Activated T-cell treated with anti-CD3 and anti-CD28 coated beads, Interleukin-2, amount 50 U/mL, for 72 hours (primary cell): ENCODE data around the gene LCORL. TPM values are rescaled to one million over a fixed set of nuclear protein-coding genes. Genes with fewer than 3 reads are reported as not detected.
"Not testable (repeated sequence)": the region's sequence is repeated elsewhere in the genome, so short reads cannot be mapped to it uniquely, and the experiment has no call there.

Experiments
- ATAC-seq, 2 donors: fragments of 150-1000 bp; cut with Tn5 transposase; replicated peaks in 1 of 2; 2 replicates each; pipeline ENCODE4 v1.10.0; 2021; ENCODE audit warnings: moderate library complexity in 2 of 2, mild to moderate bottlenecking in 1 of 2
- DNase-seq, 2 donors: peaks; one replicate each; pipeline ENCODE4 v3.0.0; 2021 to 2022; ENCODE audit warnings: mixed read lengths in 1 of 2
- H3K27ac Mint-ChIP-seq: one replicate; pipeline ENCODE4 v1.8.0; 2022; ENCODE audit warnings: mild to moderate bottlenecking, moderate library complexity, mixed read lengths
- H3K27me3 Mint-ChIP-seq: one replicate; pipeline ENCODE4 v1.8.0; 2022; ENCODE audit warnings: low read depth, mixed read lengths
- H3K36me3 Mint-ChIP-seq, 2 donors: one replicate each; pipeline ENCODE4 v1.8.0; 2022; ENCODE audit warnings: mixed read lengths in 2 of 2, mild to moderate bottlenecking in 1 of 2; ENCODE audit not compliant: insufficient read depth in 2 of 2
- H3K4me1 Mint-ChIP-seq: one replicate; pipeline ENCODE4 v1.8.0; 2022; ENCODE audit warnings: low read depth, mixed read lengths
- H3K4me3 Mint-ChIP-seq, 2 donors: one replicate each; pipeline ENCODE4 v1.8.0; 2022; ENCODE audit warnings: mild to moderate bottlenecking in 2 of 2, mixed read lengths in 2 of 2, moderate library complexity in 2 of 2
- H3K9me3 Mint-ChIP-seq, 2 donors: one replicate each; pipeline ENCODE4 v1.8.0; 2022; ENCODE audit warnings: mixed read lengths in 2 of 2
- total RNA-seq, 2 donors: library from RNA; stranded (reverse); gene quantifications; one replicate each; pipeline ENCODE4 v1.2.3, GENCODE V29; 2022

Gene LCORL
- total RNA-seq, 2 donors from 2014 or later: 8.4 to 9.1 TPM

DNA sequence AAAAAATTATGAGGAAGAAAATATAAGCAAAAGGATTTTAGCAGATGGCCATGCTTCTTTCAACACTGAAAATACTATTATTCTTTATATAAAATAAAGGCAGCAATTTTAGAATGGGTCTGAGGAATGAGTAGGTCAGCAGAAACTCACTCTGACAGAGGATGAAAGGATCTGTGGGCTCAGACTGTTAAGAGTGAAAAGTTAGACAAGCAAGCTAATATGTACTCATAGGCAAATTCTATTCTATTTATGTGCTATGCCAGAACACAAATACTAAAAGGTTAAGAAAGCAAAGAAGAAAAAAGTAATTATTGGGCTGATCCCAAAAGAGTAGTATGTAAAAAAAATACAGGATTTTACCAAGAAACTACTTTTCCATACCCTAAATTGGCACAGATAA, 13.9 kb downstream of the LCORL start:
- no peak for DNase-seq
- peaks cover 6 to 7% of the 10 kb centered on the region in 2 donors for H3K9me3 Mint-ChIP-seq
- peaks cover 31% of the 10 kb centered on the region for H3K4me1 Mint-ChIP-seq
- H3K4me3 Mint-ChIP-seq: no peak overlapping the region
- peaks cover 14 to 19% of the 10 kb centered on the region in 2 donors for H3K36me3 Mint-ChIP-seq
- no peaks in the 10 kb centered on the region for H3K27me3 Mint-ChIP-seq
- no peak for ATAC-seq
- no peak overlapping the region for H3K27ac Mint-ChIP-seq

DNA sequence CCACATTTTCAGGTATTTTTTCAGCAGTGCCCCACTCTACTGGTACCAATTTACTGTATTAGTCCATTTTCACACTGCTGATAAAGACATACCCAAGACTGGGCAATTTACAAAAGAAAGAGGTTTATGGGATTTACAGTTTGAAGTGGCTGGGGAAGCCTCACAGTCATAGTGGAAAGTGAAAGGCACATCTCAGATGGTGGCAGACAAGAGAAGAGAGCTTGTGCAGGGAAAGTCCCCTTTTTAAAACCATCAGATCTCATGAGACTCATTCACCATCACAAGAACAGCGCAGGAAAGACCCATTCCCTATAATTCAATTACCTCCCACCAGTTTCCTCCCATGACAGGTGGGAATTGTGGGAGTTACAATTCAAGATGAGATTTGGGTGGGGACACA, 15.1 kb downstream of the LCORL start:
- ATAC-seq (peak; percentile 42 to 75), DNase-seq (peak; percentile 12)
- peaks cover 25% of the 10 kb centered on the region for H3K4me1 Mint-ChIP-seq
- not testable (repeated sequence) for H3K4me3 Mint-ChIP-seq, H3K27ac Mint-ChIP-seq, H3K27me3 Mint-ChIP-seq, H3K9me3 Mint-ChIP-seq
- peaks cover 14 to 19% of the 10 kb centered on the region in 2 donors for H3K36me3 Mint-ChIP-seq

DNA sequence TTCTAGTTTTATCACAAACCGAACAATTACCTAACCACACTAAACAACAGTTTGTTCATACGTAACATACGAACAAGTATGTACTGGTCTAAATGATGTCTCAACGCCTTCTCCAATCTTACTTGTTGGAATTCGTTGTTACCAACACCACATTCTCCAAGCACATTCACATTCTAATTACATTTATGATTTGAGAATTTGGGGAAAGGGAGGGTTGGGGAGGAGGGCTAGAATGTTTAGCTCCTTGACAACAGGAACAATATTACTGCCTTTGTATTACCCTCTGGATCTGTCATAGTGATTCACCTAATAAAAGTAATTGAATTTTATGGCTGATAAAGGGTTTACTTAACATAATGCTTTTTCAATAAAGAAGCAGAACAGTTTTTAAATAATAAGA, 24.4 kb downstream of the LCORL start:
- ATAC-seq (no peak), DNase-seq (no peak)
- Mint-ChIP-seq H3K27ac (no peak overlapping the region), H3K4me1 (peaks cover 4% of the 10 kb centered on the region), H3K36me3 (peaks cover 0 to 2% of the 10 kb centered on the region in 2 donors), H3K27me3 (no peaks in the 10 kb centered on the region), H3K4me3 (no peak overlapping the region), H3K9me3 (no peaks in the 10 kb centered on the region)

DNA sequence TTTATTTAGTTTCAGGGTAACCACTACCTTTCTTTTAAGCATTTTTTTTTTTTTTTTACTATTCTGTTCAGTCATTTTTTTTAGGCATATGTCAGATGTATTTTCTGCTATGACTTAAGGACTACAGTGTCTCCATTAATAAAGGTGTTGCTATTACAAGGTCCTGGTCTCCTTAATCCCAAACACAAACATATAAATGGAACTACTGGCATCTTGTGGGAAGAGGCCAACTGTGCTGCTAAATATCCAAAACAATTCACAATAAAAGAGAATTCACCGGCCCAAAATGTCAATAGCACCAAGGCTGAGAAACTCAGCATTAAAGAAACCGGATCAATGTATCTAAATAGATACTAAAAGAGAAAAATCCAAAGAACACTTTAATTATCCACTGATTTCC, 26.4 kb downstream of the LCORL start:
- H3K27ac Mint-ChIP-seq: no peak overlapping the region
- peaks cover 2 to 3% of the 10 kb centered on the region in 2 donors for H3K9me3 Mint-ChIP-seq
- no peaks in the 10 kb centered on the region for H3K27me3 Mint-ChIP-seq
- ATAC-seq (no peak), DNase-seq (no peak)
- peaks cover 4% of the 10 kb centered on the region for H3K4me1 Mint-ChIP-seq
- no peak overlapping the region for H3K4me3 Mint-ChIP-seq
- peaks cover 2 to 5% of the 10 kb centered on the region in 2 donors for H3K36me3 Mint-ChIP-seq

DNA sequence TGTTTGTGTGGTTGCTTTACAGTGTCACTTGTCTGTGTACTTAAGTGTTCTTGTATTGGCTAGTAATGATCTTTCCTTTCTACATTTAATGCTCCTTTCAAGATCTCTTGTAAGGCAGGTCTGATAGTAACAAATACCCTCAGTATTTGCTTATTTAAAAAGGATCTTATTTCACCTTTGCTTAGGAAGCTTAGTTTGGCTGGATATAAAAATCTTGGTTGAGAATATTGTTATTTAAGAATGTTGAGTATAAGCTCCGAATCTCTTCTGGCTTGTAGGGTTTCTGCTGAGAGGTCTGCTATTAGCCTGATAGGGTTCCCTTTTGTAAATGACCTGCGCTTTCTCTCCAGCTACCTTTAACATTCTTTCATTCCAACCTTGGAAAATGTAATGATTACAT, 35.7 kb downstream of the LCORL start:
- no peak for DNase-seq
- Mint-ChIP-seq H3K4me3 (no peak overlapping the region), H3K36me3 (peaks cover 9 to 19% of the 10 kb centered on the region in 2 donors), H3K9me3 (peaks cover 13 to 20% of the 10 kb centered on the region in 2 donors), H3K27ac (no peak overlapping the region), H3K4me1 (no peaks in the 10 kb centered on the region), H3K27me3 (no peaks in the 10 kb centered on the region)
- ATAC-seq: no peak

DNA sequence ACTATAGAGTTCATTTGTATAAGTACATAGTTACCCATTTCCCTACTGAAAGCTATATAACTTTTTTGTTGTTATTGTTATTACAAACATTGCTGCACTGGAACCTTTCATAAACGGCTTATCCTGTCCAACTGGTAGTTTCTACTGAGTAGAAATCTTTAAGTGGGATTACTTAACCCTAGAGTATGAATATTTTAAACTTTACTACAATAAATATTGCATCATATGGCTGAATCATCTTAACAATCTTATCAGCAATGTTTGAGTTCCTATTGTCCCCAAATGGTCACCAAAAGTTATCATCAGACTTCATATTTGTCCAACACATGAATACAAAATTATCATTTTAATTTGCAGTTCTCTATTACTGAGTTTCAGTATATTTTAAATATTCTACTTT, 40.5 kb downstream of the LCORL start:
- Mint-ChIP-seq H3K9me3 (peaks cover 12 to 15% of the 10 kb centered on the region in 2 donors), H3K27me3 (no peaks in the 10 kb centered on the region), H3K27ac (no peak overlapping the region), H3K4me3 (no peak overlapping the region), H3K4me1 (no peaks in the 10 kb centered on the region), H3K36me3 (peaks cover 4 to 5% of the 10 kb centered on the region in 2 donors)
- no peak for DNase-seq
- ATAC-seq: no peak

DNA sequence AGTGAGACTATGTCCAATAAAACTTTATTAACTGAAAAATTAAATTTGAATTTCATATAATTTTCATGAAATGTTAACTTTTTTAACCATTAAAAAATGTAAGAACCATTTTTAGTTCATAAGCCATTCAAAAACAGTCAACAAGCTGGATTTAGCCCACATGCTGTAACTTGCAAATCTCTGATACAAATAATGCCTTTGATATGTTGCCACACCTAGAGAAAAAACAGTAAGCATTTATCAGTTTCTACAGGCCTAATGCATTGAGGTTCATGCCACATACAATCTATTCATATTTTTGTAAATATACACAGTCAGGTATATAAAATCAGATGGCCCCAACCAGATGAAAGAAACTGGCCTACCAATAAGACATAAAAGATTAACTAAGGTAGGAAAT, 52.8 kb downstream of the LCORL start:
- DNase-seq (no peak), ATAC-seq (no peak)
- H3K27ac Mint-ChIP-seq: no peak overlapping the region
- no peak overlapping the region for H3K4me3 Mint-ChIP-seq
- H3K9me3 Mint-ChIP-seq: no peaks in the 10 kb centered on the region
- H3K36me3 Mint-ChIP-seq: no peaks in the 10 kb centered on the region
- no peaks in the 10 kb centered on the region for H3K4me1 Mint-ChIP-seq
- no peaks in the 10 kb centered on the region for H3K27me3 Mint-ChIP-seq

DNA sequence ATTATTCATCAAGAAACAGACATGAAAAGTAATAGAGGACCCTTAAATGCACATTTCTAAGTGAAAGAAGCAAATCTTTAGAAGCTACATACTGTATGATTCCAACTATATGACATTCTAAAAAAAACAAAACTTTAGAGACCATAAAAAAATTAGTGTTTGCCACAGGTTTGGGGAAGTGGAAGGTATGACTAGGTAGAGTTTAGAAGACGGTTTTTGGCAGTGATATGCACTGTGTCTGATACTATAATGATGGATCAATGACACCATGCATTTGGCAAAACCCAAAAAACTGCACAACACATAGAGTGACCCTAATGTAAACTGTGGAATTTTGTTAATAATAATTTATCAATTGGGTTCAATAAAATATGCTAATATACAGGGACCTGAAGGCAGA, 54.5 kb downstream of the LCORL start:
- H3K9me3 Mint-ChIP-seq: no peaks in the 10 kb centered on the region
- DNase-seq (no peak), ATAC-seq (no peak)
- H3K27me3 Mint-ChIP-seq: no peaks in the 10 kb centered on the region
- no peaks in the 10 kb centered on the region for H3K4me1 Mint-ChIP-seq
- H3K36me3 Mint-ChIP-seq: no peaks in the 10 kb centered on the region
- H3K27ac Mint-ChIP-seq: no peak overlapping the region
- H3K4me3 Mint-ChIP-seq: no peak overlapping the region

DNA sequence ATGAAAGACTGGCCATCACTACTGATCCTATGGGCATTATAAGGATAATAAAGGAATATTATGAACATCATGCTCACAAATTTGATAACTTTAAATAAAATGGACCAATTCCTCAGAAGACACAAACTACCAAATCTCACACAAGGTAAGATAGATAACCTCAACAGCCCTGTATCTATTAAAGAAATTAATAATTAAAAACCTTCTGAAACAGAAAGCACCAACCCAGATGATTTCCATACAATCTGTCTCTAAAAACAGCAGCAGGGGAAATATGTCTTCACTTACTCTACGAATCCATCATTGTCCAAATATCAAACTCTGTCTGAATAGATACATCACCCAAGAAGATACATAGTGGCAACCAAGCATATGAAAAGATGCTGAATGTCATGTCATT, 55.2 kb downstream of the LCORL start:
- ATAC-seq (no peak), DNase-seq (no peak)
- Mint-ChIP-seq H3K9me3 (no peaks in the 10 kb centered on the region), H3K27me3 (no peaks in the 10 kb centered on the region), H3K4me3 (no peak overlapping the region), H3K36me3 (no peaks in the 10 kb centered on the region), H3K27ac (no peak overlapping the region), H3K4me1 (no peaks in the 10 kb centered on the region)

DNA sequence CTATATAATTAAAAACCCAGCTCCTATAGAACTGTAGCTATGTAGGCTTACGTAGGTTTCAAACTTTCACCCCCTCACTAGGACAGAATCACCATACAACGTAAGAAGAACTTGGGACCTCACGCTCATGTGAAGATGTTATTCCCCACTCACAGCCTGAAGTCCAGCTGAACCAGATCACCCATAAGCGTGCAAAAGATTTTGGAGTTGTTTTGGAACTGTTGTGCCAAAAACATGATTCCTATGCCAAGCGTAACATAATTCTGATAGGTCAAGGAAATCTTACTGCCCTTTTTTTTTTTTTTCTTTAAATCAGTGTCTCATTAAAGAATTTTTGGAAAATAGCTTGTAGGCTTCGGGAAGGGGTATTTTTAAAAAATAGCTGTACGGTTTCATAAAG, 57.0 kb downstream of the LCORL start:
- Mint-ChIP-seq H3K4me3 (no peak overlapping the region), H3K36me3 (no peaks in the 10 kb centered on the region)
- ATAC-seq: no peak

DNA sequence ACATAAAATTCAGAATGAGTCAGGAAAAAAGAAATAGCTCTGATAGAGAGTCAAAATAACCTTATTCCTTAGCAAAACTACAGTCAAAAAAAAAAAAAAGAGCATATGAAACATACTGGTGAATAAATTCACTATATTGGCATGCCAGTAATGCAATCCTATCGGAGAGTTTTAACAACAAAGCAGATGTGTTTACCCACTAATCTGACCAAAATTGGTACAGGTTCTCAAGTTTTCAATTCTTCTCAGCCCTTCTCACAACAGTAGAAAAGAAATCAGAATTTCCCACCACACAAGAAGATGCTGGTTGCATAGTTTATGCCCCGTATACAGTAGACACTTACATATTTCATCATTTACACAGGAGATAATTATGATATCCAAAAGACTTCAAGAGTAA, 59.4 kb downstream of the LCORL start:
- Mint-ChIP-seq H3K27ac (no peak overlapping the region), H3K4me3 (no peak overlapping the region), H3K9me3 (peaks cover 0 to under 1% of the 10 kb centered on the region in 2 donors), H3K36me3 (peaks cover 0 to 3% of the 10 kb centered on the region in 2 donors), H3K27me3 (no peaks in the 10 kb centered on the region), H3K4me1 (no peaks in the 10 kb centered on the region)
- no peak for DNase-seq
- ATAC-seq: no peak

More for the DNA sequence above, 57.0 kb downstream of the LCORL start:
- Mint-ChIP-seq H3K9me3 (no peaks in the 10 kb centered on the region), H3K27ac (no peak overlapping the region), H3K27me3 (no peaks in the 10 kb centered on the region), H3K4me1 (no peaks in the 10 kb centered on the region)
- no peak for DNase-seq

DNA sequence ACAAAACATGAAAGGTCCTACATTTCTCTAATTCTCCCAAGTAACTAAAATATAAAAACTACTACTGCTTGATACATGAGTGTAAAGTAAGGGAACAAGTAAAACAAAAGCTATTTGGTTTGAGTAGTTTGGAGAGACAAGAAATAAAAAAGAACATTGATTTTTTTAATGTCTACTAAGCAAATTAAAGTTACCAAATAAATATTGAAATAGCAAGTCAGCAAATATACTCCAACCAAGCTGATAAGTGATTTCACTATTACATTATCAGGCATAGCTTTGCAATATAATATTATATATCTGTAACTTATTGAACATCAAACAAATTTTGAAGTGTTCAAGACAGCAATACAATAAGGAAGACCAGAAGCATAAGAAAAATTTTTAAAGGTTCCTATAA, 60.3 kb downstream of the LCORL start:
- no peaks in the 10 kb centered on the region for H3K4me1 Mint-ChIP-seq
- no peak overlapping the region for H3K27ac Mint-ChIP-seq
- ATAC-seq (no peak), DNase-seq (no peak)
- peaks cover 2 to 8% of the 10 kb centered on the region in 2 donors for H3K36me3 Mint-ChIP-seq
- no peaks in the 10 kb centered on the region for H3K27me3 Mint-ChIP-seq
- no peak overlapping the region for H3K4me3 Mint-ChIP-seq
- H3K9me3 Mint-ChIP-seq: peaks cover 0 to 1% of the 10 kb centered on the region in 2 donors

DNA sequence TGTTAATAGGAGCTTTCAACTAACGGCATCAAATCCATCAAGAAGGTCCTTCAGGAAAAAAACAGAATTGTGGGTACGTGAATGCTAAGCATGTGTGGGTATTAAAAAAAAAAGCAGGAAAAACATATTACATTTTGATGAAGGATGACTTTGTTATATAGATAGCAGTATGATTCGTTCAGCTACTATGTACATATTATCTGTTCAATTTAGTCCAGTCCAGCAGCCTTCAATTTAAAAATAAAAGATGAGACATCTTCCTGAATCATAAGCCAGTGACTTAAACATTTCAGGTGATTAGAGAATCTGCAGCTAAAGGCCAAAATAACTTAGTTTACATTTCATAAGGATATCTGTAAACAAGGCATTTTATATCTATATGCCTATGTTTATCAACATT, 63.4 kb downstream of the LCORL start:
- Mint-ChIP-seq H3K4me1 (no peaks in the 10 kb centered on the region), H3K27me3 (no peaks in the 10 kb centered on the region), H3K36me3 (peaks cover 9 to 27% of the 10 kb centered on the region in 2 donors), H3K9me3 (peaks cover 0 to 7% of the 10 kb centered on the region in 2 donors), H3K27ac (no peak overlapping the region), H3K4me3 (no peak overlapping the region)
- no peak for DNase-seq
- ATAC-seq: no peak

DNA sequence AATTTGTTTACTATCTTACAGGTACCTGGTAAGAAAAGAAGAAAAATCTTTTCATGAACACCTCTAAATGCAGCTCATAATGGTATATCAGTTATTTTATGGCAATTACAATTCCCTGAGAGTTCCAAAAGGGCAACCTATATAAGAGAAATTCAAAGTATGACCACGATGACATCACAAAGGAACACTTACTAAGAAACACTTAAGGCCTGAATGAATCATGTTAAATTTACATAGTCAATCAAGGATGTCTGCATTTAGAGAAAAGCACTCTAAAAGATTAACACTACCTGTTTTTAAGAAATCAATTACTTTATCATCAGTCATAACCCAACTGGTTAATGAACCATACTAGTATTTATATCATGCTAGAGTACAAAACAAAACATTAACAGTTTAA, 63.9 kb downstream of the LCORL start:
- peaks cover 12 to 27% of the 10 kb centered on the region in 2 donors for H3K36me3 Mint-ChIP-seq
- H3K9me3 Mint-ChIP-seq: peaks cover 0 to 7% of the 10 kb centered on the region in 2 donors
- ATAC-seq (peak in 1 of 2 donors; percentile 42), DNase-seq (no peak)
- no peak overlapping the region for H3K4me3 Mint-ChIP-seq
- H3K4me1 Mint-ChIP-seq: no peaks in the 10 kb centered on the region
- H3K27me3 Mint-ChIP-seq: no peaks in the 10 kb centered on the region
- no peak overlapping the region for H3K27ac Mint-ChIP-seq
